Ramos (cell line): ENCODE measurements around the gene SMG6.

Source experiments
- in situ Hi-C: fragments of 300-500 bp; cut with MboI; formaldehyde crosslinking; loops from one replicate; pipeline ENCODE4 v1.14.3; 2022; ENCODE audit warnings: low sequenced_read_pairs; ENCODE audit not compliant: unreplicated experiment

Gene SMG6

GRCh38 chr17:2068519-2069051 is 235.0 kb downstream of the SMG6 start:
- in situ Hi-C loops = loop anchor here (5.0 to 10.0 kb wide), 2 partner anchors 96 to 179 kb away; no protein-coding TSS in a partner anchor

GRCh38 chr17:2068031-2068518 is 235.5 kb downstream of the SMG6 start:
- in situ Hi-C loops = loop anchor here (5.0 to 10.0 kb wide), 2 partner anchors 97 to 179 kb away; no protein-coding TSS in a partner anchor

DNA sequence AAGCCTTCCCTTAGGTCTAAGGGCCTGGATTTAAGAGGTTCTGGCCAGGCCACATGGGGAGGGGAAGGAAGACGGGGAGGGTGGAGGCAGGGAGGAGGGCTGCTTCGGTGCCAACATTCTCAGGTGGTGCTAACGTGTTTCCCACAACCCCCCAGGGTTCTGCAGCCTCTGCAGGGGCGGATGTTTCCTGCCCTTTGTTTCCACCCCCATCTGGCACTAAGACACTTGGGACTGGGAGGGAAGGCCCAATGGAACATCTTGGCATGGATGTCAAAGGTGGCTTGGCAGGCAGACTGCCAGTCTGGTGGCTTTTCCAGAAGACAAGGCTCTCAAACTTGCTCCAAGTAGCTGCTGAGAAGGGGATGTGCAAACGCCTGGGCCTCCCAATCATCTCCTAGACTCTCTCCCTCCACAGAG is 236.0 kb downstream of the SMG6 start:
- in situ Hi-C loops = loop anchor here (5.0 to 10.0 kb wide), 2 partner anchors 97 to 180 kb away; no protein-coding TSS in a partner anchor

GRCh38 chr17:2067048-2067561 is 236.5 kb downstream of the SMG6 start:
- in situ Hi-C loops = loop anchor here (5.0 to 10.0 kb wide), 2 partner anchors 98 to 180 kb away; no protein-coding TSS in a partner anchor

DNA sequence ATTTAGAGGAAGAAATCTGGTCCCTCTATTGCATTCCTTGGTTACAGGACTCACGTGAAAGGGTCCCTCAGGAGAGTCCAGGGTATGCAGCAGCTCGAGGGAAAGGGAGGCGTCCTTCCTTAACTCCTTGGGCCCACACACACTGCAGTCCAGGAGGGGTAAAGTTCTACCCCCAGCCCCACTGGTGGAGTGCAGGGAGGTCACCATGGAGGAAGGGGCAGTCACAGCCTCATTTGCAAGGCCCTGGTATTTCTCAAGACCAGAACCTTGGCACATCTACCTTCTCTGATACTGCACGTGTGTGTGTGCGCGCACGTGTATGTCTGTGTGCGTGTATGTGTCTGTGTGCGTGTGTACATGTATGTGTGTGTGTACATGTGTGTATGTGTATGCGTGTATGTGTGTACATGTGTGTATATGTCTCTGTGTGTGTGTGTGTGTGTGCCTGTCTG is 237.6 kb downstream of the SMG6 start:
- in situ Hi-C loops = loop anchor here (5.0 to 10.0 kb wide), 2 partner anchors 99 to 181 kb away; no protein-coding TSS in a partner anchor

DNA sequence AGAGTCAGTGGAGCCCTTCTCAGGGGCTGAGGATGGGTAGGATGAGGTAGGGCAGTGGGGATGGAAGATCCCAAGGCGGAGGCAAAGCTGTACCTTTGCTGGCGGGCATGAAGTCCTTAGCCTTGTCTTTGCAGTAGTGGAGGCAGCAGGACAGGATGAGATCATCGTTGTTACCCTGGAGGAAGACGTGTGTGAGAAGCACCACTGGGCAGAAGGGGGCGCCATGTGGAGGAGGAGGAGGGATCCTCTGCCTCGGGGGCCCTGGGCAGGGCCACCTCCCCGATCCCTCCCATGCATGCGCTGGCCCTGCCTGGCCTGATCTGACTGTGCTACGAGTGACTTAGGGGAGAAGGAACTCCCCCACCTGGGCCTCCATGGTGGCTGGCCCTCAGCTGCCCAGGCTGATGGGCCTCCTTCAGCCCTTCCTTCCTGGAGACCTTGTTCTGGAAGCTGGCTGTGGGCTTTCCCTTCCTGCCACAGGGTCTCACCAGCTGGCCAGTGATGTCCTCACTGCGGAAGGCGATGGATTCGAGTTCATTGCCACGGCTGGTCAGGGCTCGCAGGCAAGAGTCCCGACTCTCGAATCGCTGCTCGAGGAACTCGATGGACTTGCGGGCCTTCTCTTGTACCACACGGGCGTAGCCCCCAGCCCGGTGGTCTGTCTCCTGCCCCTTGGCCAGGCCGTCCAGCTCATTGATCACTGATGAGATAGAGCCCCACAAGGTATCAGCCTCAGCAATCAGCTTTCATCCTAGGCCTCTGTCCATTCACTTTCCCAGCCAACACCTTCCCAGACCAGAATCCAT is 238.4 kb downstream of the SMG6 start:
- in situ Hi-C loops = loop anchor here (5.0 to 10.0 kb wide), 2 partner anchors 100 to 182 kb away; no protein-coding TSS in a partner anchor

GRCh38 chr17:2064520-2064971 is 239.0 kb downstream of the SMG6 start:
- in situ Hi-C loops = loop anchor here (10.0 kb wide), 1 partner anchor 100 kb away; no protein-coding TSS in a partner anchor

- in situ Hi-C loops = loop anchor here (10.0 kb wide), 1 partner anchor 101 kb away; no protein-coding TSS in a partner anchor
These were observed 239.5 kb downstream of the SMG6 start for GRCh38 chr17:2064147-2064489.

GRCh38 chr17:2063261-2064146 is 240.1 kb downstream of the SMG6 start:
- in situ Hi-C loops = loop anchor here (10.0 kb wide), 1 partner anchor 101 kb away; no protein-coding TSS in a partner anchor

- in situ Hi-C loops = loop anchor here (10.0 kb wide), 1 partner anchor 102 kb away; no protein-coding TSS in a partner anchor
These were observed 240.9 kb downstream of the SMG6 start for GRCh38 chr17:2062571-2063183.

- in situ Hi-C loops = loop anchor here (10.0 kb wide), 1 partner anchor 103 kb away; no protein-coding TSS in a partner anchor
These were observed 242.1 kb downstream of the SMG6 start for GRCh38 chr17:2061441-2061958.

DNA sequence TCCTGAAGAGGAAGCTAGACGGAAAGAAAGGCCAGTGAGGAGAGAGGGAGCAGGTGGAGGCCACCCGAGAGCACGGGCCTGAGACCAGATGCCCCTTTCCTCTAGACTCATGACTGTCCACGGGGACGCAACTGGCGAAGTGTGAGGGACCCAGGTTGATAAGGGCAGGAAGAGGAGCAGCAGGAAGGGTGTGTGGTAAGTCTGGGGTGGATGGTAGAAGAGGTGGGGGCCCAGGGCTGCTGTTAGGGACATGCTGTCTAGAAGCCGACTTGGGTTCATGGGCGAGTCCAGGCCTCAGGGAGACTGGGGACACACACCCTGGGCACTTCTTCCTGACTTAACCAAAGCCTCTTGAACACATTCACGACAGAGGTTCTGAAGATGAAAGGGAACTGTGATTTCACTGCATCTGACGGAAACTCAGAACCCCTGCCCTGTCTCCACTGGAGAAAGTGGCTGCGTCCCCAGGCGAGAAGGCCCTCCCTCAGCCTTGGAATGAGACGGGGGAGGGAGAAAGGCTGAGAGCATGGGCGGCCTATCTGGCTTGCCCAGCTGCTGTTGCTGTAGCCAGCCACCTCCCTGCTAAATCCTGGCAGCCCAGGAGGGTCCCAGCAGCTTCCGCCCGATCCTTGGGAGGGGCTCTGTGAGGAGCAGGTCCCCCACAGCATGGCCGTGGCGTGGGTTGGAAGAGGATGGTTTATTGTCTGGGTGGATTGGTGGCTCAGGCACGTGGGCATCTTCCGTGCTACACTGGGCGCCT is 242.7 kb downstream of the SMG6 start:
- in situ Hi-C loops = loop anchor here (10.0 kb wide), 1 partner anchor 104 kb away; no protein-coding TSS in a partner anchor

GRCh38 chr17:2060385-2060658 is 243.3 kb downstream of the SMG6 start:
- in situ Hi-C loops = loop anchor here (10.0 kb wide), 1 partner anchor 104 kb away; no protein-coding TSS in a partner anchor

- in situ Hi-C loops = loop anchor here (10.0 kb wide), 1 partner anchor 105 kb away; no protein-coding TSS in a partner anchor
These were observed 243.8 kb downstream of the SMG6 start for GRCh38 chr17:2059547-2060384.

DNA sequence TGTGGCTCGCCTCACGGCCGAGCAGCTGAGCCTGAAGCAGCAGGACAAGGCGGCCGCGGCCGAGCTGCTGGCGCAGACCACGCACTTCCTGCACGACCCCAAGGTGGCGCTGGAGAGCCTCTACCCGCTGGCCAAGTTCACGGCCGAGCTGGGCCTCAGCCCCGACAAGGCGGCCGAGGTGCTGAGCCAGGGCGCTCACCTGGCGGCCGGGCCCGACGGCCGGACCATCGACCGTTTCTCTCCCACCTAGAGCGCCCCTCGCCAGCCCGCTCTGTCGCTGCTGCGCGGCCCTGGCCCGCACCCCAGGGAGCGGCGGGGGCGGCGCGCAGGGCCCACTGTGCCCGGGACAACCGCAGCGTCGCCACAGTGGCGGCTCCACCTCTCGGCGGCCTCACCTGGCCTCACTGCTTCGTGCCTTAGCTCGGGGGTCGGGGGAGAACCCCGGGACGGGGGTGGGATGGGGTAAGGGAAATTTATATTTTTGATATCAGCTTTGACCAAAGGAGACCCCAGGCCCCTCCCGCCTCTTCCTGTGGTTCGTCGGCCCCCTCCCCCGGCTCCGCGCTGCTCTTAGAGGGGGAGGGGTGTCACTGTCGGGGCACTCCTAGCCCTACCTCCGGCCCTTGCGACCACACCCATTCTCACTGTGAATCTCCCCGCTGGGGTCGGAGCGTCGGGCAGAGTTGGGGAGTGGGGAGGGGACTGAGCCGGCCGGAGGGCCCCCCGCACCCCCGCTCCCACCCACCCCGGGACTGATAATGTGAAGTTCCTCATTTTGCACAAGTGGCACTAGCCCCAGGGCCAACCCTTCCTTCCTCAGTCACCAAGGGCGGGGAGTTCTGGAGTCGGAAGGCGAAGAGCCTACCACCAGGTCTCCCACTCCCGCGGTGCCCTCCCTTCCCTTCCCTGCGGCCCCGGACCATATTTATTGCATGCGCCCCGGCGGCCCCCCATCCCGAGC is 244.7 kb downstream of the SMG6 start:
- in situ Hi-C loops = no loop called here
